HG03521 (cell line): Measurements from ENCODE around the gene C12orf60.
"Not testable (repeated sequence)": the region's sequence is repeated elsewhere in the genome, so short reads cannot be mapped to it uniquely, and the experiment has no call there.

ENCODE experiments used
- ATAC-seq: cut with Tn5 transposase; IDR thresholded peaks from one replicate; pipeline ENCODE4 v1.9.1; 2021; ENCODE audit warnings: mild to moderate bottlenecking, moderate library complexity; ENCODE audit not compliant: unreplicated experiment

C12orf60 gene, protein sequence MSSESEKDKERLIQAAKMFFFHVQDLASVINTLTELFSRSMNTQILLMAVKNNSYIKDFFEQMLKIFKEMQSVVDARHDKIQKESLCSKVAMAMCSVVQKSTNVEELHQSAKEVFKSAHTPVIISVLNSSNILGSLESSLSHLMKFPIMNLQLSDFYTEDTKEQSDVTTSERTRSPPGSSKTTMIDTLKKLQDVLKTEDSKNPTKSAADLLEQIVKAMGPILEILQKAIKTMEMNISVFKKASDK

GRCh38 chr12:14803011-14803829 lies at the start of gene C12orf60, which contains the start of gene WBP11:
Gene C12orf60 (plus strand): TSS chr12:14803670. CDS start chr12:14822936, 19,266 bp downstream.
Gene WBP11 (minus strand): TSS chr12:14803478. CDS start chr12:14801383, 2,095 bp downstream.
- peak; percentile 98 for ATAC-seq

GRCh38 chr12:14756334-14757143 lies 46.9 kb upstream of the C12orf60 start:
- no peak for ATAC-seq

GRCh38 chr12:14759711-14760280 lies 43.7 kb upstream of the C12orf60 start:
- ATAC-seq, result not testable (repeated sequence)

GRCh38 chr12:14765398-14765797 lies 38.1 kb upstream of the C12orf60 start:
- ATAC-seq, result no peak

DNA sequence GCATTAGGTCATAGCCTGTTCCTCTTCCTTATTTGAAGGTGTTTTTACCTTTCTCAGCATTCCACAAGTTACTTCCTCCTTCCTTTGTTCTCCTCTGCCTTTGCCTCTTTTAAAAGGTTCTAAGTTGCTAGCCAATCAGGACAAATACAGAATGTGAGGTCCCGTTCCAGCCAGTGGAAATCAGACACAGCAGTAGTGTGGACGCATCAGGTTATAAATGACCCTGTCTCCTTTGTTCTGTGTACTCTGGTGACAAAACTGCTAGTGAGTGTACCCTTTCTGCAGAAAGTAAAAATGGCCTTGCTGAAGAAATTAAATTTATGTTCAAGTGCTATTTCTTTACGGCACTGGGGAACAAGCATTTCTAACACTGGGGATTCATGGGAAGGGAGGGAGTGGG lies 37.5 kb upstream of the C12orf60 start:
- not testable (repeated sequence) for ATAC-seq

GRCh38 chr12:14766649-14767215 lies 36.7 kb upstream of the C12orf60 start:
- ATAC-seq, result no peak

- no peak for ATAC-seq
Measured at GRCh38 chr12:14767617-14768016, 35.9 kb upstream of the C12orf60 start.

DNA sequence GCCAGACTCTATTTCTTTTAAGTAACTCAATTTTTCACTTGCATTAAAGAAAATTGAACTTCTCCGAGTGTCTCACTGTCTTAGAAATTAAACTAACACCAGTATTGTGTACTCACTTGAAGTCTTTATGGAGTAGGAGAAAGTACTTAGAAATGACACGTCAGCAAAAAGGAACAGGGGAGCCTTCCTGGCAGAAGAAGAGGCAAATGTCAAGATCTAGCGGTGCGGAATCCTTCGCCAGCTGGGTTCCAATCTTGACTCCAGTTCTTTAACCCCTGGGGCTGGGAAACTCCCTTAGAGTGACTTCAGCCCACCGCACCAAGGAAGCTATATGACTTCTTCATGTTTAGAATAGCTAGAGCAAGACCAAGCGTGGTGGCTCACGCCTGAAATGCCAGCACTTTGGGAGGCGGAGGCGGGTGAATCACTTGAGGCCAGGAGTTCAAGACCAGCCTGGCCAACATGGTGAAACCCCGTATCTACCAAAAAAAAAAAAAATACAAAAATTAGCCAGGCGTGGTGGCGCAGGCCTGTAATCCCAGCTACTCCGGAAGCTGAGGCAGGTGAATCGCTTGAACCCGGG lies 34.6 kb upstream of the C12orf60 start:
- no peak for ATAC-seq

DNA sequence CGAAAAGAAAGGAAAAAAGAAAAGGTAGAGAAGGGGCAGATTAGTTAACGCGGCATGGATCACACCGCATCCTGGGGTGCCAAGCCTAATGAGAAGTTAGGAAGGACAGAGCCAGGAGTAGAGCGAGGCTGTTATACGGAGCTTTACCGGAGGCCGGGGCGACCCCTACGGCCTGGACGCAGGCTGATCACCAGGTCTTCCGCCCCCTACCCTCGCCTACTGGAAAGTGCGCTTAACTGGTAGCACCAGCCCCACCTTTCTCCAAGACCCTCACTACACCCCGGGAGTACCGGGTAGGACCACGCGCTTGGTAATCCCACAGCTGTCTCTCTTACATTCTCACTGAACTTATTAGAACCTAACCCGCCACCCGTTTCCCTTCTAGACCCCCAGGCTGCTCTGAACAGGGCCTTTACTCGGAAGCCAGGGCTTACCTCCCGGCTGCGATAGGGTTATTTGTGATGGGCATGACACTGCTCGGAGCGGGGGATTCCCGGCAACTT lies 34.0 kb upstream of the C12orf60 start:
- ATAC-seq, result peak; percentile 0

DNA sequence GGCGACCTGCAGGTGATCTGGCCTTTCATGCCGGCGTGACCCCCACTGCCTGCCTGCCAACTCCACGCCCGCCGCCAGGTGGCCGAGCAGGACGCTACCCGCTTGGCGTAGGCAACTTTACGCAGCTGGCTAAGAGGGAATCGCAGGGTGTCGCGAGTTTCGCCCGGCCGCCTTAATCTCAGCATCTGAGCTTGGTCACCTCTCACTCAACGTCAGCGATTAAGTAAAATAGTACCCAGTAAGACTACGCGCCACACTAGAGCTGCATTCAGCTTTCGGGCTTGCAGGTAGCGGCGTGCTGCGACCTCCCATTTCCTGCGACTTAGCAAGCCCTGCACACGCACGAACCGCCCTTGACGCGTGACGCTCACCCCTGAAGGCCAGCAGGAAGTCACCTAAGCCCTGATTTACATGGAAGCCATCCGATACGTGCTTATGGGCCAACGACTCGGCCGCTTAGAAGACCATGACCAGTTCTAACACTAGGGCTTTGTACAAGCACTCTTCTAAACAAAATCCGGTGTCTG lies 33.4 kb upstream of the C12orf60 start:
- peak; percentile 37 for ATAC-seq

GRCh38 chr12:14770496-14771461 lies 32.7 kb upstream of the C12orf60 start:
- ATAC-seq, result peak; percentile 18

DNA sequence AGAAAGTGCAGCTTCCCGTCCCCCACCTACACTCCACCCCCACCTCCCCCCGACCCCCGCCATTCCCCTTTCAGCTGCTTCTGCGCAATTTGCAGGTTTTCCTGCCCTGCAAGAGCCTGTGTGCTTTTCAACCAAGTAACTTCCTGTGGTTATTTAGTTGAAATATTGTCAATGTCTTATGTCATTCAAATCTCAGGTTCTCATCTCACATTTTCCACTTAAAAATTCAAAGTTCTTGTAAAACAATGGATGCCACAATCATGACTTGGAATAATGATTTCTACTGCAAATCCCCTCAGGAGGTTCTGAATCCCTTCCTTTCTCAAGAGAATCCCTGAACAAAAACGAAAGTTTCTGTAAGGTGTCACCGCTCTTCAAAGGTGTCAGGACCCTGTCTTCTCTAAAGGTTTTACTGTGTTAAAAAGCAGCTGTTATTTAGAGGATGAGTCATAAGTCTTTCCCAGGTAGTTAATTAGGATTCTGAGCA lies 31.8 kb upstream of the C12orf60 start:
- no peak for ATAC-seq

GRCh38 chr12:14772946-14773345 lies 30.5 kb upstream of the C12orf60 start:
- ATAC-seq, result no peak

GRCh38 chr12:14773685-14774073 lies 29.8 kb upstream of the C12orf60 start:
- peak; percentile 1 for ATAC-seq

DNA sequence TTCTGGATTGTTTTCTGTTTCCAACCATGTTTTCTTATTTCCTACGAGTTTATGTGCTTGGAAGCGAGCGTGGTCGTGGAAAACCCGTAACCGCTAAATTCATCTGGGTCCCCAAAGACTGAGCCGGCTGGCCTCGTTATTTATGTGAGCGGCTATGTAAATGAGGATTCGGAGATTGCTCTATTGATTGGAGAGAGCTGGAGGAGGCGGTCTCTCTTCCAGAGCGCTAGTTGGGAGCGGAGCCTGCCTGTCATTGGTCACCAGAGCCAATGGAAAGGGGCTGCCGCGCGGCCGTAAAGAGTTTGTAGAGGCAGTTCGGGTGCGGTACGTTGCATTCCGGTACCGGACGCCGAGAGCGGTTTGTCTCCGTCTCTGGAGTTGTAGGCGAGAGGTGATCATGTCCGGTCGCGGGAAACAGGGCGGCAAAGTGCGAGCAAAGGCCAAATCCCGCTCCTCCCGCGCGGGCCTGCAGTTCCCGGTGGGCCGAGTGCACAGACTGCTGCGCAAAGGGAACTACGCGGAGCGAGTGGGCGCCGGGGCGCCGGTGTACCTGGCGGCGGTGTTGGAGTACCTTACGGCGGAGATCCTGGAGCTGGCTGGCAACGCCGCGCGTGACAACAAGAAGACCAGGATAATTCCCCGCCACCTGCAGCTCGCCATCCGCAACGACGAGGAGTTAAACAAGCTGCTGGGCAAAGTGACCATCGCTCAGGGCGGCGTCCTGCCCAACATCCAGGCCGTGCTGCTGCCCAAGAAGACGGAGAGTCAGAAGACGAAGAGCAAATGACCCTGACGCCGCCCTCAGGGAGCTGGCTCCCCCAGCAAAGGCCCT lies 29.2 kb upstream of the C12orf60 start:
- ATAC-seq, result peak; percentile 48

GRCh38 chr12:14774906-14775635 lies 28.4 kb upstream of the C12orf60 start:
- ATAC-seq, result no peak

DNA sequence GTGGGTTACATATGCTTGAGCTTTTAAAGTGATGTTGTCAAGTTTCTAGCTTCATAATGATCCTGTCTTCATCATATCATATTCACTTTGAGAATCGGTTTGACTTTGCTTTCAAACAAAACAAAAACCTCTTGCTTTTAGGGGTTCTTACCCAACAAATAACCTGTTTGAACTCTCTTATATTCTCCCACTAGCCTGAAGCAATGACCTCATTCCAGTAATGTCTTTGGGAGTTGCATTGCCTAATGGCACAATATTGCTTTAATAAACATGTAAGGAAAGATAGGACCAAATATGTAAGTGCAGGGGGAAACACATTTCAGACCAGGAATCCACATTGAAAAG lies 27.9 kb upstream of the C12orf60 start:
- no peak for ATAC-seq
